ENCODE data around the gene LRRC25. TPM values are rescaled to one million over a fixed set of nuclear protein-coding genes. Genes with fewer than 3 reads are reported as not detected.

The LRRC25 gene
- total RNA-seq, 1 donor from 2014 or later = 0.08 TPM

GRCh38 chr19:18419195-18419698 is 21.8 kb upstream of the LRRC25 start, which contains the start of gene SSBP4:
TSS of gene SSBP4 (plus strand) at chr19:18419398. CDS start at chr19:18419649, 251 bp downstream.
- DNase-seq (ENCODE audit: low read depth) = no peak
- no peaks in the 10 kb centered on the region for H3K27me3 ChIP-seq (ENCODE audit: control insufficient read depth, insufficient read depth, low read length)
- TF ChIP-seq, protein P1, sequence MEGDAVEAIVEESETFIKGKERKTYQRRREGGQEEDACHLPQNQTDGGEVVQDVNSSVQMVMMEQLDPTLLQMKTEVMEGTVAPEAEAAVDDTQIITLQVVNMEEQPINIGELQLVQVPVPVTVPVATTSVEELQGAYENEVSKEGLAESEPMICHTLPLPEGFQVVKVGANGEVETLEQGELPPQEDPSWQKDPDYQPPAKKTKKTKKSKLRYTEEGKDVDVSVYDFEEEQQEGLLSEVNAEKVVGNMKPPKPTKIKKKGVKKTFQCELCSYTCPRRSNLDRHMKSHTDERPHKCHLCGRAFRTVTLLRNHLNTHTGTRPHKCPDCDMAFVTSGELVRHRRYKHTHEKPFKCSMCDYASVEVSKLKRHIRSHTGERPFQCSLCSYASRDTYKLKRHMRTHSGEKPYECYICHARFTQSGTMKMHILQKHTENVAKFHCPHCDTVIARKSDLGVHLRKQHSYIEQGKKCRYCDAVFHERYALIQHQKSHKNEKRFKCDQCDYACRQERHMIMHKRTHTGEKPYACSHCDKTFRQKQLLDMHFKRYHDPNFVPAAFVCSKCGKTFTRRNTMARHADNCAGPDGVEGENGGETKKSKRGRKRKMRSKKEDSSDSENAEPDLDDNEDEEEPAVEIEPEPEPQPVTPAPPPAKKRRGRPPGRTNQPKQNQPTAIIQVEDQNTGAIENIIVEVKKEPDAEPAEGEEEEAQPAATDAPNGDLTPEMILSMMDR (IDR thresholded peaks at IDR 0.05; ENCODE audit: insufficient read depth, low read length, poor library complexity, severe bottlenecking) = no peak
- H3K36me3 ChIP-seq (ENCODE audit: control insufficient read depth, insufficient read depth, low read length) = no peaks in the 10 kb centered on the region
- H3K4me3 ChIP-seq (ENCODE audit: low read depth, low read length) = peak within 1 kb of the TSS; percentile 59

DNA sequence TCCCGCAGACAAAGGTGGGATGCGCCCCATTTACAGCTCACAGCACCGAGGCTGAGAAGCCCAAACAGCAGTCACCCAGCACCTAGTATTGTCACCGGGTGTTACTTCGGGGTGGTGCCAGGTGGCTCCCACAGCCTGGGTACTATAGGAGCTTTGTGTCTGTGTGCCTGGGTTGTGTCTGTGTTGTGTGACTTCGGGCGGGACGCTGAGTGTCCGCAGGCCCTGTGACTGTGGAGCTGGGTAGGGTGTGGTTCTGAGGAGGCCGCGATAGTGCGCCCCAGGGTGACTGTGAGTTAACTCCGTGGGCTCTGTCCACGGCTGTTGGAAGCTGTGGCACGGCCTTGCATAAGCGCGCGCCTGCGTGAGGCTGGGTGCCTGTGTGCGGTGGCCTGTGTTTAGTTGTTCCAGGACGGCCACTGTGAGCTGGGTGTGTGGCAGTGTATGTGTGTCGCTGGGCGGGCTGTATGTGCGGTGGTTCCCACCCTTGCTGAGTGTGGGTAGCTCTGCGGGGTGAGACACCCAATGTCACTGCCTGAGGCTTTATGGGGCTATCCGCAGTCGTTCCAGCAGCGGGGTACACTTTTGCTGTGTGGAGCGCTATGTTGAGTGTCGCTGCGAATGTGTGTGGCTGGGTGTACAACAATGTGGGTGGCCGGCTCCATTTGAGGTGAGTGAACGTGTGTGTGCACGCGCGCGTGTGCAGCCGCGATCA is 21.2 kb upstream of the LRRC25 start:
- TF ChIP-seq, protein P1 (IDR thresholded peaks at IDR 0.05; ENCODE audit: insufficient read depth, low read length, poor library complexity, severe bottlenecking) = no peak
- H3K4me3 ChIP-seq (ENCODE audit: low read depth, low read length) = peak overlapping the region; percentile 59
- DNase-seq (ENCODE audit: low read depth) = no peak
- no peaks in the 10 kb centered on the region for H3K36me3 ChIP-seq (ENCODE audit: control insufficient read depth, insufficient read depth, low read length)
- no peaks in the 10 kb centered on the region for H3K27me3 ChIP-seq (ENCODE audit: control insufficient read depth, insufficient read depth, low read length)

GRCh38 chr19:18418029-18418482 is 20.6 kb upstream of the LRRC25 start:
- H3K36me3 ChIP-seq (ENCODE audit: control insufficient read depth, insufficient read depth, low read length) = no peaks in the 10 kb centered on the region
- peak overlapping the region; percentile 14 for H3K4me3 ChIP-seq (ENCODE audit: low read depth, low read length)
- no peaks in the 10 kb centered on the region for H3K27me3 ChIP-seq (ENCODE audit: control insufficient read depth, insufficient read depth, low read length)
- TF ChIP-seq, protein P1 (IDR thresholded peaks at IDR 0.05; ENCODE audit: insufficient read depth, low read length, poor library complexity, severe bottlenecking) = no peak
- DNase-seq (ENCODE audit: low read depth) = no peak

DNA sequence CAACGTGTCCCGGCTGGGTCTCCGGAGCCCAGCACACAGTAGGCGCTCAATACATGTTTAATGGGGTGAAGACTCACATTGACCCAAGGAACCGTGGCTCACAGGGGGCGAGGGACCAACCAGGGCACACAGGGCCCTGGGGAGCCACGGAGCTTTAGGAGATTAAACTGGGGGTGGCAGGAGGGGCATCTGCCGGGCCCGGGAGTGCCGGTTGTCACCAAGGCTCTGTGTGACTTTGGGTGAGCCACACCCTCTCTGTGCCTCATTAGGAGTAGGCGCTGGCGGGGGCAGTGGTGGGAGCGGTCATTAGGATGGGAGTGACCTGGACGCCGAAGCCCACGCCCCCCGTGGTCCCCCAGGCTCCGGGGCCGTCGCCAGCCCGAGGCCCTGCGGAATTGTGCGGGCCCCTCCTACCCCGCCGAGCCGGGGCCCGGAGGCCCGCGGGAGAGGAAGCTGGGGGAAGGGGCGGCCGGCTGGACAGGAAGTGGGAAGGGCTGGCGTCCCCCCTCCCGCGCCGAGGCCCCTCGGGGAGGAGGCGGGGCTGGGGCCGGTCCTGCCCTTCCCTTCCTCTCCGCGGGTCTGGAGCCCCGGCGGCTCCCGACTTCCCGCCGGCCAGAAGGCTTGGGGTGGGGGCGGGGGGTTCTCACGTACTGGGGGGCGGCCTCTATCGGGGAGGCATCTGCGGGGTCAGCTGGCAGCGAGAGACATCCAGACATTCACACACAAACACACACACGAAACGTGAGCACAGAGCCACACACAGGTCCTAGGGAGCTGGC is 20.0 kb upstream of the LRRC25 start:
- no peak for DNase-seq (ENCODE audit: low read depth)
- peaks cover under 1% of the 10 kb centered on the region for H3K27me3 ChIP-seq (ENCODE audit: control insufficient read depth, insufficient read depth, low read length)
- TF ChIP-seq, protein P1 (IDR thresholded peaks at IDR 0.05; ENCODE audit: insufficient read depth, low read length, poor library complexity, severe bottlenecking) = no peak
- H3K36me3 ChIP-seq (ENCODE audit: control insufficient read depth, insufficient read depth, low read length) = no peaks in the 10 kb centered on the region
- H3K4me3 ChIP-seq (ENCODE audit: low read depth, low read length) = peak overlapping the region; percentile 37

GRCh38 chr19:18416778-18417249 is 19.4 kb upstream of the LRRC25 start:
- DNase-seq (ENCODE audit: low read depth) = no peak
- H3K36me3 ChIP-seq (ENCODE audit: control insufficient read depth, insufficient read depth, low read length) = no peaks in the 10 kb centered on the region
- H3K4me3 ChIP-seq (ENCODE audit: low read depth, low read length) = peak overlapping the region; percentile 37
- TF ChIP-seq, protein P1 (IDR thresholded peaks at IDR 0.05; ENCODE audit: insufficient read depth, low read length, poor library complexity, severe bottlenecking) = no peak
- H3K27me3 ChIP-seq (ENCODE audit: control insufficient read depth, insufficient read depth, low read length) = peaks cover 2% of the 10 kb centered on the region

Data from kidney epithelial cell (primary cell).